ENCODE results near the gene CDHR3. TPM values are rescaled to one million over a fixed set of nuclear protein-coding genes. Genes with fewer than 3 reads are reported as not detected.
A peak's percentile ranks its signal among the peaks of the same experiment; 100 is the strongest.

Gene CDHR3
- total and polyA plus RNA-seq, 2 donors (not counting 3 experiments of a cell fraction or from before 2014, with no cell fraction given) = 0.46 to 2.3 TPM

DNA sequence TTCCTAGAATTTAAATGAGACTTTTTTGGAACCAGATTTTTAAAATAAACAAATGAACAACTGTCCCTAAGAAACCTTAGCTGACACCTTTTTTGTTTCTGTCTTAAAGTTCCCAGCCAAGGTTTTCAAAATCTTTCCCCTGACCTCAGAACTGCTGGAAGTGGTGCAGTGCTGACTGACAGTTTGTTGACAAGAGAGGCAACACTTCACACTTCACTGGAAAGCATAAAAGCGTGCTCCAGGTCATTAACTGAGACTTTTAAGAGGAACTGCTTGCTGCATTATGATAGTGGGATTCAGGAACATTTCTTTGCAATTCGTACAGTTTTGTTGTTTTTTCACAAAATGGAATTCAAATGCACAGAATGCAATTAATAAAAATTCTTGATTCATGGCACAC lies 112.9 kb downstream of the CDHR3 start:
- Histone ChIP-seq H3K4me2 (ENCODE audit: insufficient read depth, low read length) (no peak overlapping the region), H4K20me1 (replicated peaks; ENCODE audit: control insufficient read depth, extremely low read depth, insufficient read depth, low read length) (no peaks in the 10 kb centered on the region), H3K9ac (replicated peaks; ENCODE audit: extremely low read depth, insufficient read depth, low read length) (no peak overlapping the region), H3K9me1 (replicated peaks; ENCODE audit: control insufficient read depth, extremely low read depth, insufficient read depth, low read length) (no peaks in the 10 kb centered on the region), H3K27ac (ENCODE audit: insufficient read depth, low read depth, low read length) (no peak overlapping the region), H3K27me3 (ENCODE audit: control insufficient read depth in 2 of 2, insufficient read depth in 2 of 2, low read length in 2 of 2) (no peaks in the 10 kb centered on the region), H3K4me1 (ENCODE audit: control insufficient read depth, extremely low read depth, insufficient read depth, low read length) (peaks cover 19% of the 10 kb centered on the region), H3K36me3 (ENCODE audit: control insufficient read depth in 2 of 2, extremely low read depth in 1 of 2, insufficient read depth in 2 of 2, low read length in 2 of 2) (no peaks in the 10 kb centered on the region), H3K4me3 (replicated peaks in 1 of 3; ENCODE audit: insufficient read depth in 1 of 3, low read depth in 1 of 3, low read length in 3 of 3) (no peak overlapping the region), H3K79me2 (ENCODE audit: control insufficient read depth, insufficient read depth, low read length) (no peaks in the 10 kb centered on the region), H3K9me3 (replicated peaks; ENCODE audit: control insufficient read depth, insufficient read depth, low read length) (no peaks in the 10 kb centered on the region), H2AFZ (ENCODE audit: low read depth, low read length) (no peak overlapping the region)
- DNase-seq (ENCODE audit: low read depth, low spot score) (peak; percentile 26), FAIRE-seq (no peak)
- POLR2A ChIA-PET = no interaction called here
- no peak for TF ChIP-seq FOS (IDR thresholded peaks at IDR 0.05; ENCODE audit: borderline replicate concordance, insufficient read depth, low read length)
- TF ChIP-seq MYC (IDR thresholded peaks at IDR 0.05; ENCODE audit: low read depth, low read length) = no peak
- TF ChIP-seq CTCF (IDR thresholded peaks at IDR 0.05; ENCODE audit: extremely low read depth in 1 of 2, insufficient read depth in 1 of 2, low read depth in 1 of 2, low read length in 2 of 2) = no peak
- TF ChIP-seq EZH2 (IDR thresholded peaks at IDR 0.05; ENCODE audit: borderline replicate concordance, low read depth, low read length, severe bottlenecking) = no peak
- TF ChIP-seq GATA2 (IDR thresholded peaks at IDR 0.05; ENCODE audit: insufficient read depth, insufficient read length, low read depth, low read length) = no peak
- no peak for TF ChIP-seq POLR2A (IDR thresholded peaks at IDR 0.05; ENCODE audit: low read depth, low read length)
- TF ChIP-seq MAX (IDR thresholded peaks at IDR 0.05; ENCODE audit: insufficient read depth, insufficient read length) = no peak
- no peak for TF ChIP-seq JUN (IDR thresholded peaks at IDR 0.05; ENCODE audit: borderline replicate concordance, insufficient read depth, insufficient read length, low read depth)
- TF ChIP-seq POLR2AphosphoS5 (IDR thresholded peaks at IDR 0.05; ENCODE audit: insufficient read depth, low read depth, low read length) = no peak
- BruUV-seq (replicated peaks) = no TSS peak
- CTCF ChIA-PET = no interaction called here
- dilution Hi-C loops (cut with MboI; ENCODE audit: extremely low pct_ligation_motif_present, low sequenced_read_pairs) (no loop called here), intact Hi-C loops (cut with micrococcal nuclease) (no loop called here)

All from endothelial cell of umbilical vein (primary cell).